ENCODE results near the gene NEO1. TPM values are rescaled to one million over a fixed set of nuclear protein-coding genes. Genes with fewer than 3 reads are reported as not detected.
A peak's percentile ranks its signal among the peaks of the same experiment; 100 is the strongest.

Gene NEO1
- 75.6 and 80.1 TPM in 2 replicates for total RNA-seq
- long read RNA-seq, partial matches to known transcripts = 7 of 9 reads
- long read RNA-seq, other reads (novel, unspliced or antisense) = 2 of 9 reads

GRCh38 chr15:73051807-73052652, at the start of gene NEO1:
NEO1 (plus strand) TSS chr15:73052463; CDS start chr15:73052676, 213 bp downstream.
- peak within 1 kb of the TSS; percentile 95 for H3K27ac Mint-ChIP-seq (ENCODE audit: unreplicated experiment)
- no peaks in the 10 kb centered on the region for H3K27me3 Mint-ChIP-seq (ENCODE audit: low read depth)
- H3K9me3 Mint-ChIP-seq = no peaks in the 10 kb centered on the region
- no peak for TF ChIP-seq CTCF (conservative IDR thresholded peaks at IDR 0.05)
- no peaks in the 10 kb centered on the region for H3K36me3 Mint-ChIP-seq (ENCODE audit: low read depth)
- peak within 1 kb of the TSS; percentile 90 for H3K4me3 Mint-ChIP-seq
- peaks cover 35% of the 10 kb centered on the region for H3K4me1 Mint-ChIP-seq
- DNase-seq (ENCODE audit: low read depth, low spot score) = peak; percentile 88

- no peak overlapping the region for H3K4me3 Mint-ChIP-seq
- no peak overlapping the region for H3K27ac Mint-ChIP-seq (ENCODE audit: unreplicated experiment)
- no peaks in the 10 kb centered on the region for H3K27me3 Mint-ChIP-seq (ENCODE audit: low read depth)
- no peak for TF ChIP-seq CTCF (conservative IDR thresholded peaks at IDR 0.05)
- H3K9me3 Mint-ChIP-seq = no peaks in the 10 kb centered on the region
- H3K36me3 Mint-ChIP-seq (ENCODE audit: low read depth) = no peaks in the 10 kb centered on the region
- H3K4me1 Mint-ChIP-seq = peaks cover 6% of the 10 kb centered on the region
- DNase-seq (ENCODE audit: low read depth, low spot score) = no peak
These were observed 47.8 kb upstream of the NEO1 start for GRCh38 chr15:73004462-73004861.

- TF ChIP-seq CTCF (conservative IDR thresholded peaks at IDR 0.05) = no peak
- DNase-seq (ENCODE audit: low read depth, low spot score) = no peak
- H3K9me3 Mint-ChIP-seq = no peaks in the 10 kb centered on the region
- no peaks in the 10 kb centered on the region for H3K36me3 Mint-ChIP-seq (ENCODE audit: low read depth)
- H3K4me1 Mint-ChIP-seq = peaks cover 6% of the 10 kb centered on the region
- no peak overlapping the region for H3K27ac Mint-ChIP-seq (ENCODE audit: unreplicated experiment)
- no peaks in the 10 kb centered on the region for H3K27me3 Mint-ChIP-seq (ENCODE audit: low read depth)
- no peak overlapping the region for H3K4me3 Mint-ChIP-seq
These were observed 47.2 kb upstream of the NEO1 start for GRCh38 chr15:73005032-73005431.

GRCh38 chr15:73005446-73005845, 46.8 kb upstream of the NEO1 start:
- Mint-ChIP-seq H3K4me3 (no peak overlapping the region), H3K4me1 (peaks cover 6% of the 10 kb centered on the region), H3K9me3 (no peaks in the 10 kb centered on the region), H3K27ac (ENCODE audit: unreplicated experiment) (no peak overlapping the region), H3K36me3 (ENCODE audit: low read depth) (no peaks in the 10 kb centered on the region), H3K27me3 (ENCODE audit: low read depth) (no peaks in the 10 kb centered on the region)
- DNase-seq (ENCODE audit: low read depth, low spot score) = no peak
- TF ChIP-seq CTCF (conservative IDR thresholded peaks at IDR 0.05) = no peak

- Mint-ChIP-seq H3K27me3 (ENCODE audit: low read depth) (no peaks in the 10 kb centered on the region), H3K27ac (ENCODE audit: unreplicated experiment) (no peak overlapping the region), H3K9me3 (no peaks in the 10 kb centered on the region), H3K4me1 (peaks cover 6% of the 10 kb centered on the region), H3K36me3 (ENCODE audit: low read depth) (no peaks in the 10 kb centered on the region), H3K4me3 (no peak overlapping the region)
- DNase-seq (ENCODE audit: low read depth, low spot score) = no peak
- no peak for TF ChIP-seq CTCF (conservative IDR thresholded peaks at IDR 0.05)
These were observed 45.7 kb upstream of the NEO1 start for GRCh38 chr15:73006523-73006922.

Measured in neural crest cell (in vitro differentiated cells).